ENCODE results near the gene PCDH1.

PCDH1 gene

GRCh38 chr5:141805874-141806595 is 72.2 kb downstream of the PCDH1 start:
- no peak for DNase-seq

GRCh38 chr5:141804475-141804874 is 73.7 kb downstream of the PCDH1 start:
- DNase-seq, result no peak
